ENCODE results near the gene HIC2.
"Not testable (repeated sequence)": the region's sequence is repeated elsewhere in the genome, so short reads cannot be mapped to it uniquely, and the experiment has no call there.

Gene HIC2

GRCh38 chr22:21449531-21450319 lies 32.6 kb downstream of the HIC2 start:
- DNase-seq (ENCODE audit: low read depth), result no peak

DNA sequence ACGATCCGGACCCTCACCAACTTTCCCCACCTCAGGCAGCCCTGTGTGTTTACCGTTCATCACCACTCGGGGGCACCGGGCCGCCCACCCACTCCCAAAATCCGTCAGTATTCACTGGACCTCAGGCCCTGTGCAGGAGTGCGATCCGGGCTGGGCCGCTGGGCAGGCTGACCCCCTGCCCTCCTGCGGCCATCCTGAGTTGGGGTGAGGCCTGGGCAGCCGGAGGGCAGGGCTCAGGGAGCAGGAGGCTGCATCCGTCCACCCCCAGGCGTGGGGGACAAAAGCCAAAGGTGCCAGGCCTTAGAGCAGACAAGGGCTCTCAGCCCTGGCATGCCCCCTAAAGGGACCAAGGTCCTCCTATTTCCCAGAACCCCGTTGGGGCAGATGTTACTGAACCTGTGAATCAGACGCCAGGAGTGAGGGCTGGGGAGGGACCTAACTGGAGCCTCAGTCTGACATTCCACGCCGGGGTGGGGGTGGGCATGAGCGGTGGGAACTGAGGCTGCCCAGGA lies 33.2 kb downstream of the HIC2 start:
- DNase-seq (ENCODE audit: low read depth), result no peak

GRCh38 chr22:21450858-21451353 lies 33.7 kb downstream of the HIC2 start:
- no peak for DNase-seq (ENCODE audit: low read depth)

DNA sequence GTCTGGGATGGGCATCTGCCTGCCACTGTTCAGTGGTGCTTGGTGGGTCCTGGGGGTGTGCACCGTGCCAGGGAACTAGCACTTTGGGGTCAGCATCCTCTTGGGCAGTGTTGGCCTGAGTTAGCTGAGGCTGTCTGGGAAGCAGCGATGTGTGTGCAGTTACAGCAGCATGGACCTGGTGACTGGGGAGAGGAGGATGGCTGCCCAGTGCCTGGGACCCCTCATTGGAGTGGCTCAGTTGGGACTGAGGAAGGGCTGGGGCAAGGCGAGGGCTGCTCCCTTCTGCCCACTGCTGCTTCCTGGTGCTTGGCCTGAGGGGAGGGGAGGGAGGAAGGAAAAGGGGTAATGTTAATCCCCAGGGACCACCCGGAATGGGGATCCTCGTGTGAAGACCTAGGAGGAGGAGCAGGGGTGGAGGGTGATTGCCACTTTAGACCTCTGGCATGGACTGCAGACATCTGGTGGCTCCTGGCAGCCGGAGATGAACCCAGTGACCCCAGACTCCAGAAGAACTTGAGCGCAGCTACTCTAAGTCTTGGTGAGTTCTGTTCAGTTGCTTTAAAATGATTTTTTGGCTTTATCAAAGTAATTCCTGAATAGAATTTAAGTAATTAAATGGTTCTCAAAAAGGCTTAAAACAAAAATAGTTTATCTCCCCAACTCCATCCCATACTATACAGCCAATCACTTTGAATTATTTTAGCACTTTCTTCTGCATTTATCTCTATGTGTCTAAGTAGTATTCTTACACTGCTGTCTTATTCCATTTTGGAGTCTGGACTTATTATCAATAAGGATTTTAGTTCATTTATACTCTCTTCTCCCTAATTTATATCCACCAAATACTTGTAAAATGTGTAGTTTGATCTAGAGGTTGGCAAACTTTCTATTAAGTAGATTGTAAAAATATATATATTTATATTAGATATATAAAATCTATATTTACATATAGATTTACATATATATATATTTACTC lies 34.7 kb downstream of the HIC2 start:
- DNase-seq (ENCODE audit: low read depth), result no peak

GRCh38 chr22:21452666-21453065 lies 35.5 kb downstream of the HIC2 start:
- not testable (repeated sequence) for DNase-seq (ENCODE audit: low read depth)

DNA sequence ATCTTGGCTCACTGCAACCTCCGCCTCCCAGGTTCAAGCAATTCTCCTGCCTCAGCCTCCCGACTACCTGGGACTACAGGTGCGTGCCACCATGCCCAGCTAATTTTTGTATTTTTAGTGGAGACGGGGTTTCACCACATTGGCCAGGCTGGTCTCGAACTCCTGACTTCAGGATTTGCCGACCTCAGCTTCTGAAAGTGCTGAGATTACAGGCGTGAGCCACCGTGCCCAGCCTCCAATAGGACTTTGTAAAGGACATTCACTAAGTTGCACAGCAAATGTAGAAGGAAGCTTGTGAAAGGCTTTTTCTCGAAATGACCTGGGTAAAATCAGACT lies 37.8 kb downstream of the HIC2 start:
- DNase-seq (ENCODE audit: low read depth), result not testable (repeated sequence)

DNA sequence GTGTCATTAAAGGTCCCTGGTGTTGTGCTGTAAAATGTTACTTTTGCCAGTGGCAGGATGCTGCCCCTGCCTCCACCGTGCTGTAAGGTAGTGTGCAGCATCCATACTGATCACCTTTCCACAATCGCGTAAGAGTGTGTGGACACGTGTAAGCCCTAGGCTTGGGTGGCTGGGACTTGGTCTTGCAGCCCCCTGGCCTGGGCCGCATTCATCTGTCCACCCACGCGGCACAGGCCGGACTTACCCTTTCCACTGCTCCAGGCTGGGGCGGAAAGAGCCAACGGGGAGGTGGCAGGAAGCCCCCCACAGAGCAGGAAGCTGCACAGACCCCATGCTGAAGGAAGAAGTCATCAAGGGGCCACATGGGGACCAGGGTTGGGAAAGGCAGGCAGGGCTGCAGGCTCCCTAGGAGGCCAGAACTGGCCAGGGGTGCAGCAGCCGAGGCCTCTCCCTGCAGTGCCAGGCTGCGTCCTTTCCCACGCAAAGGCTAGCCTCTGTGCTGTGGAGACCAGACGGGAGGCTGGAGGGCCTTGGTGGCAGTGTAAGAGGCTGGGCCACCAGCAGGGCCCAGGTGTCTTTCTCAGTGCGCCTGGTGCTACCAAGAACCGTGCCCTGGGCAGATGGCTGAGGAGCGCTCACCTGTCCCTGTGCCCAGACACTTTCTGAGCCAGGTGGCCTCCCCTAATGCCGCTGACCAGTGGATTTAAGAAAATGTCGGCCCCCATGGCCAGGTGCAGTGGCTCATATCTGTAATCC lies 38.3 kb downstream of the HIC2 start:
- DNase-seq (ENCODE audit: low read depth), result no peak

DNA sequence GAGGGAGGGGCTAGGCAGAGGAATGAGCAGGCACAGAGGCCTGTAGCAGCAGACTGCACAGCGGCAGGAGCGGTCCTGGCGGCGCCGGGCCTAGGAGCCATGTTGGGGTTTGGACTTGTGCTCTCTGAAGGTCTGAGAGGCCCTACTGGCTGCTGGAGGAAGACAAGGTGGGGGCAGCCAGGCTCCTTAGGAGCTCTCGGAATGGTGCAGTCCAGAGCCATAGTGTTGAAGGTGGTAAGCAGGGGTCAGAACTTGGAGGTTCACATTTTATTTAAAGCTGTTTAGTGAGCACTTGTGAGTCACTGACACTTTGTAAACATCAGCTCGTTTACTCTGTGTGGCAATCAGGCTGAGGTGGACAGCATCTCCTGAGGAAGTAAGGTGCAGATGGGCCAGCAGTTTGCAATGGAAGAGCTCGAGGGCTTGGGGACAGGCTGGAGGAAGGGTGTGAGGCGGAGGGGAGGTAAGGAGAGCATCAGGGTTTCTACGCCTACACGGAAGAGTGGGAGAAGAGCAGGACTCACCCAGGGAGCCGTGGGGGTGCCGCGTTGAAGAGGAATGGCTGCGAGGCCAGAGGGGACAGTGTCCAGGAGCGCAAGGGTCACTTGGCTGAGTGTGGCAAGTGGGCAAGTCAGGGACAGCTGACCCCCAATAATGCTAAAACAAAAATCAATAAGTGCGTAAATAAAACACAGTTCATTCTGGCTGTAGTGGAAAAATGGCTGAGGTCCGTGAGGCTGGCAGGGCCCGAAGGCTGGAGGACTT lies 40.0 kb downstream of the HIC2 start:
- DNase-seq (ENCODE audit: low read depth), result no peak

DNA sequence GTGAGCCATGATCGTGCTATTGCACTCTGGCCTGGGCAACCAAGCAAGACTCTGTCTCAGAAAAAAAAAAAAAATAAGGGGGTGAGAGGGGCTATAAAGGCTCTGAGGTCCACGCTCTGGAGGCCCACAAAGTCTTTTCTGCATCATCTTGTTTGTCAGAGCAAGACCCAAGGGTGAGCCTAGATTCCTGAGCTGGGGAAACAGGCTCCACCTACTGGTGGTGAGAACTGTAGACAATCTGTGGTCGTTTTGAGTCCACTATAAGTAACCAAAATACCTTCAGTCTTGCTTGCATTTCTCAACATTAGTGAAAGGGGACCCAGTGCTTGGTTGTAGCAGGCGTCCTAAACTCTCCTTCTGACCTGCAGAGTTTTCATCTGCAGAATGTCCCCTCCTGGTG lies 45.5 kb downstream of the HIC2 start:
- not testable (repeated sequence) for DNase-seq (ENCODE audit: low read depth)

DNA sequence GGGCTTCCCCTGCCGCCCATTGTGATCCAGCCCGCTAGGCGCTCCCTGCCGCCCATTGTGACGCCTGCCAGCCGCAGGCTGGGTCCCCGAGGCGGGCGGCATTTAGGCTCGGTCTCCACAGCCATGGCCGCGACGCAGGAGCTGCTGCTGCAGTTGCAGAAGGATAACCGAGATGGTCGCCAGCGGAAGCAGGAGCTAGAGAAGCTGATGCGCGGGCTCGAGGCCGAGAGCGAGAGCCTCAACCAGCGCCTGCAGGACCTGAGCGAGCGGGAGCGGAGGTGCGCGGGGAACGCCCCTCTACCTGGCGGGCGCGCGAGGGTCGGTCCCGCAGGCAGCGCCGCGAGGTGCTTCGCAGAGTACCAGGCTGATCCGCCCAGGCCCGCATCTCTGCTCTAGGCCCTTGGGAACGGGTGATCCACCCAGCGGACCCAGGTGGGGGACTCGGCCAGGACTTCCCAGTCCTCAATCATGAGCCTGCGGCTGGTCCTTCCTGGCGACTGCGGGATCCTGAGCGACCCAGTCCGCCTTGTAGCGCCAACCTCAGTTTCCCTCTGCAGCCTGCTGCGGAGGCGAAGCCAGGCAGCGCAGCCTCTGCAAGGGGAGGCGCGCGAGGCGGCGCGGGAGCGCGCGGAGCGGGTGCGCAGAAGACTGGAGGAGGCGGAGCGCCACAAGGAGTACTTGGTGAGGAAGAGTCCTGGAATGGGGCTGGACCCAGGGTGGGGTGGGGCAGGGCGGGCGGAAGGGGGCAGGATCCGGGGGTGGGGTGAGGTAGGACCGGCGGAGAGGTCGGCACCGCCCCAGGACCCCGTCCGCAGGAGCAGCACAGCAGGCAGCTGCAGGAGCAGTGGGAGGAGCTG lies 50.4 kb downstream of the HIC2 start, which contains the start of gene TMEM191C:
Gene TMEM191C, plus strand, starts transcription at position 51 of the 857 bp plus-strand sequence. Its CDS starts 73 bp downstream, at position 124.
- not testable (repeated sequence) for DNase-seq (ENCODE audit: low read depth)

DNA sequence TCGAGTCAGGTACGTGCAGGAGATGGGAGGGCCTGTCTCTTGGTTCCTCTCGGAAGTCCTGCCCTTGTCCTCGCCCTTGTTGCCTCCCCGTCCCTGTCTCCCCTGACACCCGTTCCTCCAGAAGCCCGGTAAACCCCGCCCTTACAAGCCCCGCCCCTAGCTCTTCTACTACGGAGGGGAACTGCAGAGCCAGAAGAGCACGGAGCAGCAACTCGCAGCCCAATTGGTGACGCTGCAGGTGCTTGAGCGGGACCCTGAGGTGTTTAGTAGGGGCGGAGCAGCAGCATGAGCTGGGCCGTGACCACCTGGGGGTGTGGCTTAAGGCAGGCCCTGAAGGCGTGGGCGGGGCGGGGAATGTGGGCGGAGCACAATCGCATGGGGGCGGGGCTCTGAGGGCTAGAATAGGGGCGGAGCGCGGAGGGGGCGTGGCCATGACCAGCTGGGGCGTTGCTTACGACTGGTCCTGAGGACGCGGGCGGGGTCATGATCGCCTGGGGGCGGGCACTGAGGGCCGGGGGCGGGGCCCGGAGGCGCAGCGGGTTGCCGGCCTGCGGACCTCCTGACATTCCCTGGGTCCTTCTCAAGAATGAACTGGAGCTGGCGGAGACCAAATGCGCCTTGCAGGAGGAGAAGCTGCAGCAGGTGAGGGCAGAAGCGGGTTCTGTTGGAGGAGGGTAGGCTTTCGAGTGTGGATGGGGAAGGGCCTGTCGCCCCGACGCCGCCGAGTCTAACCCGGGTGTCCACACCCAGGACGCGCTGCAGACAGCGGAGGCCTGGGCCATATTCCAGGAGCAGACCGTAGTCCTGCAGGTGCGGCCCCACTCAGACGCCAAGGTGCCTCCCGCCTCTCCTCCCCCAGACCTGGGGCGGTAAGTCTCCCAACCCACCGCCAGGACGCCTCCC lies 51.3 kb downstream of the HIC2 start:
- peak; percentile 90 for DNase-seq (ENCODE audit: low read depth)

GRCh38 chr22:21469097-21469994 lies 52.2 kb downstream of the HIC2 start:
- DNase-seq (ENCODE audit: low read depth), result not testable (repeated sequence)

DNA sequence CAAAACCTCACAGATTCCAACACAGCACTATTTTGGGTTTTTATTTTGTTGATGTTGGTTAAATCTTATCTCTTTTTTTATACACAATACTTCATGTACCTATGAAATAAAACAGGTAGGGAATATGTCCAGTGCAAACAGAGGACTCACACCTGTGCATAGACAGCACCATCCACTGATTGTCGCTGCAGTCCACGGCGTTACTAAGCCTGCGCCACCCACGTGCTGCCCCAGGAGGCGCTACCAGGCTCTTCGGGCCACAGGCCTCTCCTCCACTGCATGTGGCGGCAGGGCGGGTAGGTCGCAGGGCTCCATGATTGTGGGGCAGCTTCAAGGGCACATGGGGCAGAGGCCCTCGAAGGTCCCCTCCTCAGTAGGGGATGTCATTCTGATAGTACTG lies 55.8 kb downstream of the HIC2 start:
- DNase-seq (ENCODE audit: low read depth), result not testable (repeated sequence)

GRCh38 chr22:21473664-21474063 lies 56.5 kb downstream of the HIC2 start:
- DNase-seq (ENCODE audit: low read depth), result not testable (repeated sequence)

DNA sequence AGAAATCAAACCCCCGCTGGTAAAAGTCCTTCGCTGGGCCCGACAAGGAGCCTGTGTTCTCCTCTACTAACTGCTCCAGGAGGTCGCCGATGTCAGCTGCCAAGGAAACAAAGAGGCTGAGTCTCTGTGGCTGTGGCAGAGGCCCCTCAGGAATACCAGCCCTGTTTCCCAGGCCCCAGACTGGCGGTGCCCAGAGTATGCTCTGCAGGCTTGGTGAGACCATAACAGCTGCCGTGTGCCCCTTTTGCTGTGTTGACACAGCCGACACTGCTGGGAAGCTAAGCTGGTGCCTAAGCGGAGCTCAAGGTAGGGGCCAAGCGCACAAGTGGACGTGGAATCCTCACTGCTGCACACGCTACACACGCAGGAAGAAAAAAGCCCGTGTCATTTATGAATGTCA lies 66.9 kb downstream of the HIC2 start:
- not testable (repeated sequence) for DNase-seq (ENCODE audit: low read depth)

DNA sequence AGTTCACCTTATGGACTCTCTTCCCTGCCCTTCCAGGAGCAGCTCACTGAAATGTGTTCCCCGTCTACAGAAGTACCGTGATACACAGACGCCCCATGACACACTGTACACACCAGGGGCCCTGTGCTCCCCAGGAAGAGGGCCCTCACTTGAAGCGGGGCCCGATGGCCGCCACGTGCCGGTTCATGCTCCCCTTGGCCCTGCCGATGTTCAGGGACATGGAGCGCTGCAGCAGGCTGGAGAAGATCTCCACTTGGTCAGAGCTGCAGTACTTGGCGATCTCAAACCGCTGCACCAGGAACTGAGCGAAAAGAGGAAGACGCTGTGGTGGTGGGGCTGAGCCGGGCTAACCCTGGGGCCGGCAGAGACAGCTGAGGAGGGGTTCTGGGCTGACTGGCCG lies 70.6 kb downstream of the HIC2 start:
- not testable (repeated sequence) for DNase-seq (ENCODE audit: low read depth)

DNA sequence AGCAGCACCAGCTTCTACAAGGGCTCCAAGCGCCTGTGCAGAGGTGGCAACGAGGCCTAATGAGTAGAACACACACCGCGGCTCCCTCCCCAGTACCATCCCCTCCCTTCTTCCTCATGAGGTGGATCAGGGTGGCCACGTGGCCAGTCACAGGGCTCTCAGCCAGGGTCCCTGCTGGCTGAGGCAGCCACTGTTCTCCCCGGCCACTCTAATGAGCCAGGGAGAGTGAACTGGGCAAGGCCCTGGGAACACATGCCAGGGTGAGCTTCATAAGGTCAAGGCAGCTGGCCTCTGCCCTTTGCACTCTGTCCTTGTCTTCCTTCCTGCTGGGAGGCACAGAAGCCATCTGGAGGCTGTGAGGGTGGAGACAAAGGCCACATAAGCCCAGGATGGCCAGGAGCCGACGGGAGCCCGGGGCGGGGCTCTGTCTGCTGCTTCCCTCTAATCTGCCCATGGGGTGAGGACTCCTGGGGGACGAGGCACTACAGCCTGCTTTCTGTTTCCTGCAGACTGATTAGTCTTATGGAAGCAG lies 72.0 kb downstream of the HIC2 start:
- DNase-seq (ENCODE audit: low read depth), result not testable (repeated sequence)

- not testable (repeated sequence) for DNase-seq (ENCODE audit: low read depth)
Measured at GRCh38 chr22:21490556-21490955, 73.4 kb downstream of the HIC2 start.
